ENCODE measurements around the gene ZBTB8B.

Gene ZBTB8B

GRCh38 chr1:32464716-32465577, at the start of gene ZBTB8B:
Gene ZBTB8B, plus strand, starts transcription at chr1:32465072. Its CDS starts 5,553 bp downstream, at chr1:32470625.
- TF ChIP-seq, protein P1, sequence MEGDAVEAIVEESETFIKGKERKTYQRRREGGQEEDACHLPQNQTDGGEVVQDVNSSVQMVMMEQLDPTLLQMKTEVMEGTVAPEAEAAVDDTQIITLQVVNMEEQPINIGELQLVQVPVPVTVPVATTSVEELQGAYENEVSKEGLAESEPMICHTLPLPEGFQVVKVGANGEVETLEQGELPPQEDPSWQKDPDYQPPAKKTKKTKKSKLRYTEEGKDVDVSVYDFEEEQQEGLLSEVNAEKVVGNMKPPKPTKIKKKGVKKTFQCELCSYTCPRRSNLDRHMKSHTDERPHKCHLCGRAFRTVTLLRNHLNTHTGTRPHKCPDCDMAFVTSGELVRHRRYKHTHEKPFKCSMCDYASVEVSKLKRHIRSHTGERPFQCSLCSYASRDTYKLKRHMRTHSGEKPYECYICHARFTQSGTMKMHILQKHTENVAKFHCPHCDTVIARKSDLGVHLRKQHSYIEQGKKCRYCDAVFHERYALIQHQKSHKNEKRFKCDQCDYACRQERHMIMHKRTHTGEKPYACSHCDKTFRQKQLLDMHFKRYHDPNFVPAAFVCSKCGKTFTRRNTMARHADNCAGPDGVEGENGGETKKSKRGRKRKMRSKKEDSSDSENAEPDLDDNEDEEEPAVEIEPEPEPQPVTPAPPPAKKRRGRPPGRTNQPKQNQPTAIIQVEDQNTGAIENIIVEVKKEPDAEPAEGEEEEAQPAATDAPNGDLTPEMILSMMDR (IDR thresholded peaks at IDR 0.05; ENCODE audit: control extremely low read depth, extremely low read depth, low read depth, missing control alignments) = no peak
- ChIA-PET POLR2A (no interaction called here), CTCF (interaction anchor here (0.8 to 0.9 kb wide), 2 partner anchors 13 to 17 kb away, joined by 3 read pairs; no protein-coding TSS in a partner anchor)
- peak; percentile 56 for DNase-seq (ENCODE audit: extremely low spot score)

DNA sequence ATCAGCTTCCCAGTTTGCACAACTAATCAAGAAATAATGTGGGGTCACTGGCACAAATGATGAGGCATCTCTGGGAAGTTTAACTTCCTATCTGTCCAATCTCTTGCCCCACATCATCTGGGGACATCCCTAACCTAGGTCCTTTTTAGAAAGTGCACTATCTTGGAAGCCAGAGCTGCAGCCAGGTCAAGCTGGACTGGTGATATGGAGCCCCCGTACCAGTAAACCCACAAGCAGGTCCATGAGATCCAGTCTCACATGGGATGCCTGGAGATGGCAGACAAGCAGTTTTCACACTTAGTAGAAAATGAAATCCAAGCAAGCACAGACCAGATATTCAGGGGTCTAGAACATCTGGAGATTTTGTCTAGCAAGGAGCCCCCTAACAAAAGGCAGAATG, 43.1 kb upstream of the ZBTB8B start:
- TF ChIP-seq, protein P1 (IDR thresholded peaks at IDR 0.05; ENCODE audit: control extremely low read depth, extremely low read depth, low read depth, missing control alignments) = no peak
- CTCF ChIA-PET = interaction anchor here (1.3 to 5.6 kb wide), 3 partner anchors 7 to 20 kb away, joined by 3 to 31 read pairs (median 6); no protein-coding TSS in a partner anchor
- POLR2A ChIA-PET = no interaction called here
- DNase-seq (ENCODE audit: extremely low spot score) = no peak

DNA sequence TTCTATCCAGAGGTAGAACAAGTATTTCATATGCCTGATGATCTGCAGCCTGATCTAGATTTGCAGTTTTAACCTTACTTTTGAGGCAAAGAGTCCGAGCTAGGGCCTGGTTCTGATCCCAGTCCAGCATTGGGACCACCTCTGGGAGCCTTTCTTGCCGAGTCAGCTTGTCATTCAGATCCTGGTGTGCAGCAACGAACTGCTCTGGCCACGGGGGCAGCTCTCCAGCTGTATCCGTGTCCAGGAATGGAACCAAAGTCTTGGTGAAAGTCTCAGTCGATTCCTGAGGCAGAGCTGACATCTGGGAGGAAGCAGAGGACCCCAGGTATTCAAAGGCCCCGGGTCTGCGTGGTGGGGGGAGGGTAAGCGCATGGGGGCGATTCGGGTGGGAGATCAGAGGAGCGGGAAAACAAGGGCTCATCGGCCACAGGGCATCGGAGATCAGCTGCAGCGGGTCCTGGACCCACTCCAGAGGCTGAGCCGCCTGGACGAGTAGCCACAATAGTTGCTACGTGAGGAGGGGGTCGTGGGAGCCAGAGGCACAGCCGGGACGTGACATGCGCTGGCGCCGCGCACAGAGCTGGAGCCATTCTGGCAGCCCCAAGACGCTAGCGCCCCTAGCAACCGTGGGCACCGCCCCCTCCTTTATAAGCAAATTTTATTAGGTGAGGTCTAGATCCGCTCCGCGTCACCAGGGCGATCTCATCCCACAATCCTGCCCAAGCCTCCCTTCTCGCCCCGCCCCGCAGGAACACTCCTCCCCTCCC, 38.2 kb upstream of the ZBTB8B start:
- TF ChIP-seq, protein P1 (IDR thresholded peaks at IDR 0.05; ENCODE audit: control extremely low read depth, extremely low read depth, low read depth, missing control alignments) = no peak
- no peak for DNase-seq (ENCODE audit: extremely low spot score)
- CTCF ChIA-PET = interaction anchor here (0.7 to 5.6 kb wide), 7 partner anchors 12 to 629 kb away, joined by 3 to 31 read pairs (median 3); no protein-coding TSS in a partner anchor
- POLR2A ChIA-PET = no interaction called here

DNA sequence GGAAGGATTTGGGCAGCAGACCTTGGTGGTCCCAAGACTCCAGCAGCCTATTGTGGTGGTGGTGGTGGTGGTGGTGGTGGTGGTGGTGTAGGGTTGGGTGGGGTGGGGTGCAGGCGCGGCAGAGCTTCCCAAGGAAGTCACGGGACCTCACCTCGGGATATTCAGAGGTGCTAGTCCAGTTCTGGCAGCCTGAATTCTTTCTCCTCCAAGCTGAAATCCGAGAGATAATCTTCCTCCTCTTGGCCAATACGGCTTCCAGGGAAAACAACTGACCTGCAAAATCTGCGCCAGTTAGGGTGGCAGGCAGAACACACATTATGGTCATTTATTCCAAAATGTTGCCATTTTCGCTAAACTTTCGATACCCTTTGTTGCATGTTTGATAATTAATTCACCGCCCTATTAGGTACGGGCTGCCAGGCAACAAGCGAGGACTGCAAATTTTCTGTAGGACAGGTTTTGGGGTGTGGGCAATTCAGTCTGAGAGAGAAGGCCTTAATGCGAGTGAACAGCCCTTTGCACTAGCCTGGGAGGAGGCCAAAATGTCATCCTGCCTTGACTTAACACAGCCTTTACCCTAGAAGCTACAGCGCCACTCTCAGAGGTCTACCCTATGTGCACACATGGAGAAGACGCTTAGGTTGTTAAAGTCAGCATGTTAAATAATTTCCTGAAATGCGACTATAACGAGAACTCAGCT, 37.5 kb upstream of the ZBTB8B start:
- ChIA-PET CTCF (interaction anchor here (1.0 to 5.6 kb wide), 3 partner anchors 13 to 27 kb away, joined by 3 to 31 read pairs (median 27); no protein-coding TSS in a partner anchor), POLR2A (no interaction called here)
- DNase-seq (ENCODE audit: extremely low spot score) = no peak
- TF ChIP-seq, protein P1 (IDR thresholded peaks at IDR 0.05; ENCODE audit: control extremely low read depth, extremely low read depth, low read depth, missing control alignments) = no peak

GRCh38 chr1:32431736-32432400, 33.0 kb upstream of the ZBTB8B start:
- ChIA-PET CTCF (interaction anchor here (1.3 kb wide), 1 partner anchor 10 kb away, joined by 3 read pairs; no protein-coding TSS in a partner anchor), POLR2A (no interaction called here)
- TF ChIP-seq, protein P1 (IDR thresholded peaks at IDR 0.05; ENCODE audit: control extremely low read depth, extremely low read depth, low read depth, missing control alignments) = no peak
- DNase-seq (ENCODE audit: extremely low spot score) = peak; percentile 60

All from GM10248 (cell line).